Transverse colon (tissue), 4 donors: ENCODE measurements around the gene ABCE1. TPM values are rescaled to one million over a fixed set of nuclear protein-coding genes. Genes with fewer than 3 reads are reported as not detected.

ENCODE experiments used
- DNase-seq: peaks from one replicate; pipeline ENCODE4 v3.0.0-alpha.2; 2019
- H3K27ac ChIP-seq, 4 donors: fragments of 200-600 bp; sonication (generic); 2 replicates each; pipeline ENCODE4 v1.5.1; 2016 to 2018; ENCODE audit warnings: inconsistent platforms in 4 of 4
- H3K27me3 ChIP-seq: fragments of 200-600 bp; sonication (generic); 2 replicates; pipeline ENCODE4 v1.5.1; 2017; ENCODE audit warnings: inconsistent platforms
- H3K36me3 ChIP-seq, 4 donors: fragments of 200-600 bp; sonication (generic); 2 replicates each; pipeline ENCODE4 v1.5.1; 2017 to 2019; ENCODE audit warnings: inconsistent platforms in 4 of 4
- H3K4me1 ChIP-seq, 4 donors: fragments of 200-600 bp; sonication (generic); 2 replicates each; pipeline ENCODE4 v1.5.1; 2017 to 2020; ENCODE audit warnings: inconsistent platforms in 4 of 4
- H3K4me3 ChIP-seq, 4 donors: fragments of 200-600 bp; sonication (generic); 1 replicate in 1 of 4; 2 replicates in 3 of 4; pipeline versions ENCODE4 v1.5.1 to v1.6.1; 2017 to 2019; ENCODE audit warnings: inconsistent platforms in 4 of 4
- H3K9me3 ChIP-seq, 2 donors: fragments of 200-600 bp; sonication (generic); 2 replicates each; pipeline ENCODE4 v1.5.1; 2017 to 2019; ENCODE audit warnings: inconsistent platforms in 2 of 2
- CTCF ChIP-seq, 5 experiments: fragments of 200-600 bp in 3 of 5; fragments of 450-650 bp in 2 of 5; sonication (generic) in 3 of 5; IDR thresholded peaks; 1 replicate in 2 of 5; 2 replicates in 3 of 5; pipeline ENCODE4 v1.5.1; 2016 to 2017; ENCODE audit warnings: antibody characterized with exemption in 5 of 5, inconsistent platforms in 3 of 5, mild to moderate bottlenecking in 2 of 5, moderate library complexity in 1 of 5
- EP300 ChIP-seq: sonication (generic); formaldehyde crosslinking; IDR thresholded peaks from one replicate; pipeline ENCODE4 v1.6.1; 2017; ENCODE audit warnings: antibody characterized with exemption, low read depth
- POLR2A ChIP-seq: fragments of 450-650 bp; IDR thresholded peaks from one replicate; pipeline ENCODE4 v1.6.1; 2016; ENCODE audit warnings: antibody characterized with exemption, mild to moderate bottlenecking, moderate library complexity
- POLR2AphosphoS5 ChIP-seq, 3 donors: sonication (generic); formaldehyde crosslinking; IDR thresholded peaks; one replicate each; pipeline ENCODE4 v1.6.1; 2016; ENCODE audit warnings: antibody characterized with exemption in 3 of 3
- WGBS, 2 donors: methylation state at CpG; one replicate each; pipeline ENCODE4 v1.1.5; 2018; ENCODE audit warnings: low coverage in 1 of 2; 5-methylcytosine and 5-hydroxymethylcytosine counted together
- in situ Hi-C, 4 donors: fragments of 200-750 bp; cut with MboI; loops; one replicate each; pipeline versions ENCODE4 v1.15.0 to v1.15.1; 2017; ENCODE audit warnings: low sequenced_read_pairs in 3 of 4, low pct_ligation_motif_present in 1 of 4, low pct_unique_long_range_greater_than_20kb in 1 of 4
- intact Hi-C: fragments of 100-400 bp; cut with DNase I; formaldehyde crosslinking; loops from one replicate; pipeline ENCODE4 v1.15.1; 2023; ENCODE audit warnings: low total_unique reads
- total RNA-seq, 4 donors: library from RNA; depleted of rRNA; stranded (reverse); fragments of >200 nt; gene quantifications; one replicate each; pipeline ENCODE4 v1.1.0, GENCODE V29; 2016

The ABCE1 gene
- total RNA-seq, 4 donors from 2014 or later = 23.8 to 48.8 (median 35.7) TPM

- intact Hi-C loops = no loop called here
- no peak overlapping the region for H3K27ac ChIP-seq
- H3K36me3 ChIP-seq = peaks cover 0 to 37% (median 10%) of the 10 kb centered on the region in 4 donors
- peaks cover 7 to 17% (median 10%) of the 10 kb centered on the region in 4 donors for H3K4me1 ChIP-seq
- no peaks in the 10 kb centered on the region for H3K27me3 ChIP-seq
- WGBS, 2 donors = 92 to 100% methylated on average over 2 of the region's 2 CpGs
- peaks cover 0 to 6% of the 10 kb centered on the region in 2 donors for H3K9me3 ChIP-seq
- TF ChIP-seq POLR2AphosphoS5 (IDR thresholded peaks at IDR 0.05) (no peak), EP300 (no peak), POLR2A (no peak), CTCF (IDR thresholded peaks at IDR 0.05) (no peak)
- H3K4me3 ChIP-seq = no peak overlapping the region
- in situ Hi-C loops = no loop called here
- no peak for DNase-seq
Measured at GRCh38 chr4:145093638-145094037, 4.5 kb upstream of the ABCE1 start.

- peak overlapping the region; percentile 90 to 97 (median 92) for H3K27ac ChIP-seq
- intact Hi-C loops = no loop called here
Measured at GRCh38 chr4:145097331-145097820, 735 bp upstream of the ABCE1 start.

GRCh38 chr4:145098675-145099037 lies 545 bp downstream of the ABCE1 start:
- H3K4me1 ChIP-seq = peaks cover 19 to 47% (median 28%) of the 10 kb centered on the region in 4 donors
- peak; percentile 16 for DNase-seq

More at GRCh38 chr4:145097331-145097820, 735 bp upstream of the ABCE1 start:
- Histone ChIP-seq H3K4me1 (peaks cover 19 to 43% (median 28%) of the 10 kb centered on the region in 4 donors), H3K9me3 (peaks cover 0 to 6% of the 10 kb centered on the region in 2 donors), H3K27me3 (no peaks in the 10 kb centered on the region), H3K4me3 (peak overlapping the region; percentile 58 to 78 (median 70)), H3K36me3 (peaks cover 0 to 23% (median 10%) of the 10 kb centered on the region in 4 donors)
- no peak for DNase-seq
- WGBS, 2 donors = 7 to 8% methylated on average over 8 to 10 of the region's 10 CpGs
- in situ Hi-C loops = no loop called here
- no peak for TF ChIP-seq POLR2A
- no peak for TF ChIP-seq POLR2AphosphoS5 (IDR thresholded peaks at IDR 0.05)
- TF ChIP-seq CTCF (IDR thresholded peaks at IDR 0.05) = no peak
- TF ChIP-seq EP300 = no peak

GRCh38 chr4:145099653-145100052 lies 1.5 kb downstream of the ABCE1 start:
- DNase-seq = no peak
- peaks cover 19 to 47% (median 28%) of the 10 kb centered on the region in 4 donors for H3K4me1 ChIP-seq
- H3K9me3 ChIP-seq = no peaks in the 10 kb centered on the region
- H3K36me3 ChIP-seq = peaks cover 0 to 6% (median 2%) of the 10 kb centered on the region in 4 donors
- no peaks in the 10 kb centered on the region for H3K27me3 ChIP-seq
- peak overlapping the region in 1 of 4 donors; percentile 78 for H3K4me3 ChIP-seq
- peak overlapping the region in 1 of 4 donors; percentile 97 for H3K27ac ChIP-seq
- WGBS, 2 donors = 17 to 27% methylated on average over 5 of the region's 5 CpGs
- in situ Hi-C loops (loop anchor here in 1 of 4 donors (25.0 kb wide), 1 partner anchor 1587 kb away; the partner anchor contains the start of gene SMARCA5), intact Hi-C loops (no loop called here)
- TF ChIP-seq POLR2A = no peak
- no peak for TF ChIP-seq CTCF (IDR thresholded peaks at IDR 0.05)
- TF ChIP-seq POLR2AphosphoS5 (IDR thresholded peaks at IDR 0.05) = no peak
- no peak for TF ChIP-seq EP300

More at GRCh38 chr4:145098675-145099037, 545 bp downstream of the ABCE1 start:
- Histone ChIP-seq H3K4me3 (peak overlapping the region; percentile 58 to 78 (median 70)), H3K27me3 (no peaks in the 10 kb centered on the region), H3K27ac (peak overlapping the region; percentile 90 to 97 (median 92)), H3K36me3 (peaks cover 0 to 13% (median 5%) of the 10 kb centered on the region in 4 donors), H3K9me3 (peaks cover 0 to 3% of the 10 kb centered on the region in 2 donors)
- intact Hi-C loops = no loop called here
- in situ Hi-C loops = no loop called here
- 0 to 2% methylated on average over 2 to 9 of the region's 9 CpGs for WGBS, 2 donors
- TF ChIP-seq POLR2AphosphoS5 (IDR thresholded peaks at IDR 0.05) = no peak
- TF ChIP-seq CTCF (IDR thresholded peaks at IDR 0.05) = no peak
- TF ChIP-seq POLR2A = no peak
- no peak for TF ChIP-seq EP300
